Fibroblast of pulmonary artery (primary cell): Measurements from ENCODE around the gene FMOD.
A peak's percentile ranks its signal among the peaks of the same experiment; 100 is the strongest.

Source experiments
- DNase-seq: peaks from one replicate; pipeline ENCODE4 v3.0.0-alpha.2; 2010; ENCODE audit warnings: low read depth
- H3K4me3 ChIP-seq: replicated peaks from 2 replicates; pipeline ENCODE4 v1.5.1; 2011; ENCODE audit warnings: low read depth, mild to moderate bottlenecking, control low read depth, low read length, moderate library complexity
- CTCF ChIP-seq: IDR thresholded peaks from 2 replicates; pipeline ENCODE4 v1.5.1; 2011; ENCODE audit warnings: mild to moderate bottlenecking, control low read depth, low read length, inconsistent platforms; ENCODE audit errors: missing control alignments

Gene FMOD

GRCh38 chr1:203380420-203381150 lies 29.7 kb upstream of the FMOD start:
- TF ChIP-seq CTCF, result no peak
- H3K4me3 ChIP-seq, result no peak overlapping the region
- DNase-seq, result no peak

GRCh38 chr1:203379825-203380224 lies 28.9 kb upstream of the FMOD start:
- DNase-seq, result peak; percentile 49
- H3K4me3 ChIP-seq, result no peak overlapping the region
- TF ChIP-seq CTCF, result no peak

- H3K4me3 ChIP-seq, result no peak overlapping the region
- DNase-seq, result peak; percentile 83
- TF ChIP-seq CTCF, result no peak
Observed at GRCh38 chr1:203378556-203379245, 27.8 kb upstream of the FMOD start.

- no peak for TF ChIP-seq CTCF
- H3K4me3 ChIP-seq, result no peak overlapping the region
- no peak for DNase-seq
Observed at GRCh38 chr1:203373991-203374390, 23.1 kb upstream of the FMOD start.

GRCh38 chr1:203373002-203373401 lies 22.1 kb upstream of the FMOD start:
- H3K4me3 ChIP-seq, result no peak overlapping the region
- no peak for DNase-seq
- TF ChIP-seq CTCF, result no peak

GRCh38 chr1:203371288-203371687 lies 20.4 kb upstream of the FMOD start:
- H3K4me3 ChIP-seq, result no peak overlapping the region
- no peak for TF ChIP-seq CTCF
- DNase-seq, result no peak
